Coronary artery (tissue), 2 donors: ENCODE measurements around the gene NOX3.

Source experiments
- DNase-seq: peaks from one replicate; pipeline ENCODE4 v3.0.0-alpha.2; 2017; ENCODE audit warnings: low spot score
- H3K27ac ChIP-seq, 2 donors: fragments of 200-600 bp; sonication (generic); one replicate each; pipeline ENCODE4 v1.5.1; 2016 to 2019
- H3K4me3 ChIP-seq: fragments of 200-600 bp; sonication (generic); 2 replicates; pipeline ENCODE4 v1.5.1; 2016; ENCODE audit warnings: mild to moderate bottlenecking, moderate library complexity
- TF ChIP-seq, protein P1 (sequence below): fragments of 200-600 bp; sonication (generic); IDR thresholded peaks from one replicate; pipeline ENCODE4 v1.5.1; 2019; ENCODE audit warnings: antibody characterized with exemption

Gene NOX3

DNA sequence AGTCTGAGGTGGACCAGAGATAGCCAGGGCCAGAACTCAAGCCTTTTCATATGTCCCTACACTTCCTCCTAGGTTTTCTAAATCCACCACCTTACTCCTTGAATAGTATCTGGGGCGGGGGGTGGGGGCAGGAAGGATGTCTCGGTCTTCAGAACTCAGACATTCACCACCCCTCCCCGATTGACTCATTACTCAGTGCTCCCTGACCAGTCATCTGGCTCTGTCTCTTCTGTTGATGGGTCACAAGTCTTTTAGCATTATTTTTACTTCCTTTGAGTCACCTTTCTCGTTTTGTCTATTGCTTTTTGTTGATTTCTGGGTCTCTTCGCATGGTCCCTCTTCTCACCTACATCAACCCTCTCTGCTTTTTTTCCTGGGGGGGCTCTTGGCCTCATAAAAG is 23.3 kb downstream of the NOX3 start:
- no peak overlapping the region for H3K27ac ChIP-seq
- DNase-seq = no peak
- TF ChIP-seq, protein P1, sequence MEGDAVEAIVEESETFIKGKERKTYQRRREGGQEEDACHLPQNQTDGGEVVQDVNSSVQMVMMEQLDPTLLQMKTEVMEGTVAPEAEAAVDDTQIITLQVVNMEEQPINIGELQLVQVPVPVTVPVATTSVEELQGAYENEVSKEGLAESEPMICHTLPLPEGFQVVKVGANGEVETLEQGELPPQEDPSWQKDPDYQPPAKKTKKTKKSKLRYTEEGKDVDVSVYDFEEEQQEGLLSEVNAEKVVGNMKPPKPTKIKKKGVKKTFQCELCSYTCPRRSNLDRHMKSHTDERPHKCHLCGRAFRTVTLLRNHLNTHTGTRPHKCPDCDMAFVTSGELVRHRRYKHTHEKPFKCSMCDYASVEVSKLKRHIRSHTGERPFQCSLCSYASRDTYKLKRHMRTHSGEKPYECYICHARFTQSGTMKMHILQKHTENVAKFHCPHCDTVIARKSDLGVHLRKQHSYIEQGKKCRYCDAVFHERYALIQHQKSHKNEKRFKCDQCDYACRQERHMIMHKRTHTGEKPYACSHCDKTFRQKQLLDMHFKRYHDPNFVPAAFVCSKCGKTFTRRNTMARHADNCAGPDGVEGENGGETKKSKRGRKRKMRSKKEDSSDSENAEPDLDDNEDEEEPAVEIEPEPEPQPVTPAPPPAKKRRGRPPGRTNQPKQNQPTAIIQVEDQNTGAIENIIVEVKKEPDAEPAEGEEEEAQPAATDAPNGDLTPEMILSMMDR = no peak
- H3K4me3 ChIP-seq = no peak overlapping the region

DNA sequence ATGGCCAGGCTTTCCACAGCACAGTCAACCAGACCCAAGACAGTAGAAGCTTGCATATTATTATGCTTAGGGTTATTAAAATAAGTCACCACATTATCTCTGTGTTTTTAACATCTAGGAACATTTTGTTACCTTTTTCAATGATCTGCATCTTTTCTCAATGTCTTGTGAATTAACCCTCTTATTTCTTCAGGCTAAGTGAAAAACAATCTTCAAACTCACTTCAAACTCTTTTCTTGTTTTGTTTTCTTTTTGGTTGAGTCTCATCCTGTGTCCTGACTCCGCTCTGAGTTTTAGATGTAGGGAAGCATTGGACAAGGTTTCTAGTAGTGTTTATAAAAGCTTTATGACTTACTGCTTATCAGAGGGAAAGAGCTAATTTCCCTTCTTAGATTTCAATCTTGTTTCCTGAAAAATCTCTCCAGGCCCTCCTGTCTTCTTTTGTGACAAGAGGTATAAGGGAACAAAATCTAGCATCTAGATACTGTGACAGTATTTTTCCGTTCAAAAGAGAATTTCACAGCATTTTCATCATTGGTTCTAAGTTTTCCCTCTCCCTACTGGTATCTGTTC is 26.2 kb downstream of the NOX3 start:
- Histone ChIP-seq H3K4me3 (no peak overlapping the region), H3K27ac (no peak overlapping the region)
- TF ChIP-seq, protein P1 = no peak
- DNase-seq = no peak

DNA sequence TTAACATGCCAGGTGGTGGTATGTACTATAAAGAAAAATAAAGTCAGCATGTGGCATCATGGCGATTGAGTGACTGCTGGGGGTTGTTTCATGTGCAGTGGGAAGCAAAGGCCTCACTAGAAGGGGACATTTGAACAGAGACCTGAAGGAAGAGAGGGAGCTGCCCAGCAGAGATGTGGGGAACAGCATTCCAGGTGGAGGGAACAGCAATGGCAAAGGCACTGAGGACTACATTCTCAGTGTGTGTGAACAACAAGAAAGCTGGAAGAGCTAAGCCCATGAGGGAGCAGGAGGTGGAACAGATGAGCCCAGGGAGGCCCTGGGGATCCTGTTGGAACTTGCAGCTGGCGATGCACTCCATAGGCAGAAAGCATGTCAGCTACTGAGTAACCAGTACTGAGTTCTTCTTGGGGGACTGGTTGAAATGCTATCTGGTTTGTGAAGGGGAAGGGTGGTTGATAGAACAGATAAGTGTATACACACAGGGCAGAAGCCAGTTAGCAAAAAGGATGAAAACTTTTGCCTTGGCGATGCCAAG is 29.2 kb downstream of the NOX3 start:
- H3K4me3 ChIP-seq = no peak overlapping the region
- DNase-seq = no peak
- H3K27ac ChIP-seq = no peak overlapping the region
- TF ChIP-seq, protein P1 = no peak

DNA sequence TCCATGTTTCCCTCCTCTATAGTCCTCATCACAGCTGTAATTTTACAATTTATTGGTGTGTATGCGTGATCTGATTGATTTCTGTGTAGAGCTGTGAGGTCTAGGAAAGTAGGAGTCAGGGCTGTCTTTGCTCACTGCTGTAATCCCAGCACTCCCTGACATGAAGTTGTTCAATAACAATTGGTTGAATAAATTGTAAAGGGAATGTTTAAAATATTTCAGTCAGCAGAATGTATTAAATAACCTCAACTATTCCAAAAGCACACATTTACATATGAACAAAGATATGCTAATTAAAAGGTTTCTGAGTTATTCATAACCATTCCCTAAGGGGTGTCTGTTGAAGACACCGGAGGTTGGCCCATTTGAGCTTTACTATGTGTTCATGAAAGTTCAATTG is 31.5 kb downstream of the NOX3 start:
- Histone ChIP-seq H3K27ac (no peak overlapping the region), H3K4me3 (no peak overlapping the region)
- no peak for DNase-seq
- TF ChIP-seq, protein P1 = no peak

DNA sequence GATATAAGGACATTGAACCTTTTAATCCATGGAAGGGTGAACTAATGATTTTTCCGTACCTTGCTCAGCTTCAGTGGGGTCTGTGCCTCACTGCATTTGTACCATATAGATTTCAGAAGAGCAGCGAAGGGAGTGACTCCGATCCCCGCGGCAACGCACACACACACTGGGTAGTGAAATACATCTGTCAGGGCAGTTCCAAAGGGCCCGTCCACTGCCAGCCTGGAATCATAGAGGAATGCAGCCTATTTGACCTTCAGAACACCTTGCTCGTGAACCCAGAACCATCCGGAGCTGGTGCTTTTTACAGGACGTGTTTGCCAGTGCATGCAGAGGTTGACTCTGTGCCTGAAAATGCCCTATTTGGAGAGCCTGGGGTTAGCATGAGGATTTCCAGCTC is 33.0 kb downstream of the NOX3 start:
- no peak overlapping the region for H3K4me3 ChIP-seq
- TF ChIP-seq, protein P1 = no peak
- no peak overlapping the region for H3K27ac ChIP-seq
- no peak for DNase-seq

DNA sequence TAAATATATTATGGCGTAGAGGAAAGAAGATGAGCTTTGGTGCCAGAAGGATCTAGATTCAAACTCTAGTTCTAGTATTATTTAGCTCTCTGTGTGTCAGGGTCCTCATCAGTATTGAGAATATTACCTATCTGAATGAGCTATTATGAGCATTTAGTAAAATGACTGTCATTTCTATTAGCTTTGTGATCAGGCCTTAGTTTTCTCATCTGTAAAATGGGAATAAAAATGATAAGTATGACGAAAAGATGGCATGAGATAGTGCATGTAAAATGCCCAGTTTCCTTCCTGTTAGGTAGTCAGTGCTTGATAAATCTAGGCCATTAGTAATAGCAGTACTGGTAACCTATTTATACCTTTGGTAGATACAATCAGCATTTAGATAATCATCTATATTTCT is 35.1 kb downstream of the NOX3 start:
- Histone ChIP-seq H3K4me3 (no peak overlapping the region), H3K27ac (no peak overlapping the region)
- TF ChIP-seq, protein P1 = no peak
- no peak for DNase-seq

DNA sequence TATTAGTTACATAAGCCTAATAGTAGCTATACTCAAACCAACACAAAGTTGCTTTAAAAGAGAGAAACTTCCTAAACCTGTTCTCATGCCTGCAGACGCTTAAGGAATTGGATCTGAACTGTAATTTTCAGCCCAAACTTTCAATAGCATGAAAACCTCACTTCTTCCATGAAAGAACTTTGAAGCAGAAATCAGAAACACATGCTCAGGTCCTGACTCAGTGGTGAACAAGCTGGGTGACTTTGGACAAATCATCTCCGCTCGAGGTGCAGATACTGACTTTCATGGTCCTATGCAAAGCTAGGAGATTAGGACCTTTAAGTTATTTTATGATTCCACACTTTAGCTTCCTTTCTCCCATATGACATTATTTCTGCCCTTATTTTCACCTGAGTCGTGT is 36.5 kb downstream of the NOX3 start:
- TF ChIP-seq, protein P1 = no peak
- DNase-seq = no peak
- no peak overlapping the region for H3K27ac ChIP-seq
- H3K4me3 ChIP-seq = no peak overlapping the region
